WI38 (cell line): ENCODE results near the gene RELB.

Experiments used
- H3K4me3 ChIP-seq: 2 replicates; pipeline ENCODE4 v1.5.1; 2011; ENCODE audit warnings: low read depth, mild to moderate bottlenecking, control low read depth, low read length
- TF ChIP-seq, protein P1 (sequence below): IDR thresholded peaks from 2 replicates; pipeline ENCODE4 v1.5.1; 2012; ENCODE audit warnings: low read depth, mild to moderate bottlenecking, control low read depth, low read length

The RELB gene

DNA sequence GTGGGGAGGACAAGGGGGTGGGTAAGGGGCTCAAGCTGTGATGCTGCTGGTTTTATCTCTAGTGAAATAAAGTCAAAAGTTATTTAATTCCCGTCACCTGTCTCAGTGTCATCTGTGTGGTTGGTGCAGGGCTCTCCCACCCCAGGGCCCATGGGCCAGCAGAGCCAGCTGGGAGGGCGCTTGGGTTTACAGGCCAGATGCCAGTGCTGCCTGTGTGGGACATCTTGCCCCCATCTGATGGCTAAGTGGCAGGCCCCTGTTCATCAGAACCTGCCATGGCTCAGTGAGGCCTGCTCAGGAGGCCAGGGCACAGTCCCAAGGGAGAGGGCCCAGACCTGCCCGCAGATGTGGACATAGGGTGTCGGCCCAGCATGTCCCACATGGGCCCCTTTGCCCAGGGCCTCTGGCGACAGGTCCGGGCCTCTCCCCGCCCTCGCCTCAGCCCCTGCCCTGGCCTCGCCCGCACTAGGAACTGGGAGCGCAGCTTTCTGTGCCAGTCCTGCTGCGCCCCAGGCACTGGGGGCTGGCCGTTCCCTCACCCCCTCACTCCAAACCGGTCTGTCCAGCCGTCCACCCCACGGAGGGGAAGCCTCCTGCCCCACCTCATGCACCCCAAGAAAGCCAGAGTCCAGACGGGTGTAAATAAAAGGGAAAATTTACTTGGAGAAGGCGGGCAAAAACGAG lies 69.7 kb downstream of the RELB start:
- TF ChIP-seq, protein P1, sequence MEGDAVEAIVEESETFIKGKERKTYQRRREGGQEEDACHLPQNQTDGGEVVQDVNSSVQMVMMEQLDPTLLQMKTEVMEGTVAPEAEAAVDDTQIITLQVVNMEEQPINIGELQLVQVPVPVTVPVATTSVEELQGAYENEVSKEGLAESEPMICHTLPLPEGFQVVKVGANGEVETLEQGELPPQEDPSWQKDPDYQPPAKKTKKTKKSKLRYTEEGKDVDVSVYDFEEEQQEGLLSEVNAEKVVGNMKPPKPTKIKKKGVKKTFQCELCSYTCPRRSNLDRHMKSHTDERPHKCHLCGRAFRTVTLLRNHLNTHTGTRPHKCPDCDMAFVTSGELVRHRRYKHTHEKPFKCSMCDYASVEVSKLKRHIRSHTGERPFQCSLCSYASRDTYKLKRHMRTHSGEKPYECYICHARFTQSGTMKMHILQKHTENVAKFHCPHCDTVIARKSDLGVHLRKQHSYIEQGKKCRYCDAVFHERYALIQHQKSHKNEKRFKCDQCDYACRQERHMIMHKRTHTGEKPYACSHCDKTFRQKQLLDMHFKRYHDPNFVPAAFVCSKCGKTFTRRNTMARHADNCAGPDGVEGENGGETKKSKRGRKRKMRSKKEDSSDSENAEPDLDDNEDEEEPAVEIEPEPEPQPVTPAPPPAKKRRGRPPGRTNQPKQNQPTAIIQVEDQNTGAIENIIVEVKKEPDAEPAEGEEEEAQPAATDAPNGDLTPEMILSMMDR: no peak
- no peak overlapping the region for H3K4me3 ChIP-seq

DNA sequence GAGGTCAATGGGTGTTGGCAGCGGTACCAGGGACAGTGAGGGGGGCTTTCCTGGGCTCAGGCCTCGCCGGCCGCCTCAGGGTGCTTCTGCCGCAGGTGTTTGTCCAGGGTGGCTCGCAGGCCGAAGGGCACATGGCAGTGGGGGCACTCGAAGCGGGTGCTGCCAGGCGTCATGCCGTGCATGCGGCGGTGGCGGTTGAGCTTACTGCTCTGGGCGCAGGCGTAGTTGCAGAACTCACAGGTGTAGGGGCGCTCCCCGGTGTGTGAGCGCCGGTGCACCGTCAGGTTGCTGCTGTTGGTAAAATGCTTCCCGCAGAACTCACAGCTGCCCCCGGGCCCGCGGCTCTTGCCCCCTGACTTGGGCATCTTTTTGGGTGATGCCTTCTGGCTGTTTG lies 70.3 kb downstream of the RELB start:
- TF ChIP-seq, protein P1: no peak
- H3K4me3 ChIP-seq: no peak overlapping the region

DNA sequence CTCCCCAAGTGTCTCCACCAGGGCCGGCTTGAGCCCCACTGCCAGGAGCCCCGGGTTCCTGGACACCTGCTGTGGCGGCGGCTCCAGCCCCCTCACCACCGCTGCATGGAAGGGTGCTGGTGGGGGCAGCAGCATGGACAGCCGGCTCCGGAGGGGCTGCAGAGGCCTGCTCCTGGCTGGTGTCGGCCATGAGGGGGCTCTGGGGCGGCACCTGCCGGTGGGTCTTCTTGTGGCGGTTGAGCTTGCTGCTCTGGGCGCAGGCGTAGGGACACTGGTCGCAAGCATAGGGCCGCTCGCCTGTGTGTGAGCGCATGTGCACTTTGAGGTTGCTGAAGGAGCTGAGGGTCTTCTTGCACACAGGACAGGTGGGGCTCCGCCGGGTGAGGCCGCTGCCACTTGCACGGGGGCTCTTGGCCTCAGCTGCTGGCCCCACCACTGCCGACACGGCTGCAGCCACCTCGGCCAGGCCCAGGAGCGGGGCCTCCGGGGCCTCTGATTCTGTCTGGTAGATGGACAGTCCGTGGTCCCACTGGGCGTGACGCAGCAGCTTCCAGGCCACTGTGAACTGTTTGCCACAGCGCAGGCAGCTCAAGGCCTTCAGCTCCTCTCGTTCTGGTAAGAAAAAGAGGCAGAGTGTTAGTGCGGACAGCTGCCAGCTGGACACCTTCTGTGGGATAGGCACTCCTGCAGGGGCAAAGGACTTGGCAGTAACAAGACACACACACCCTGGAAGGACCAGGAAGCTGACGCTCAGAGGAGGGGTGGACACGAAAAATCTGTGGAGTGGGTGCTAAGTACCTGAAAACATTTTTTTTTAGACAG lies 70.9 kb downstream of the RELB start:
- no peak overlapping the region for H3K4me3 ChIP-seq
- TF ChIP-seq, protein P1: no peak

DNA sequence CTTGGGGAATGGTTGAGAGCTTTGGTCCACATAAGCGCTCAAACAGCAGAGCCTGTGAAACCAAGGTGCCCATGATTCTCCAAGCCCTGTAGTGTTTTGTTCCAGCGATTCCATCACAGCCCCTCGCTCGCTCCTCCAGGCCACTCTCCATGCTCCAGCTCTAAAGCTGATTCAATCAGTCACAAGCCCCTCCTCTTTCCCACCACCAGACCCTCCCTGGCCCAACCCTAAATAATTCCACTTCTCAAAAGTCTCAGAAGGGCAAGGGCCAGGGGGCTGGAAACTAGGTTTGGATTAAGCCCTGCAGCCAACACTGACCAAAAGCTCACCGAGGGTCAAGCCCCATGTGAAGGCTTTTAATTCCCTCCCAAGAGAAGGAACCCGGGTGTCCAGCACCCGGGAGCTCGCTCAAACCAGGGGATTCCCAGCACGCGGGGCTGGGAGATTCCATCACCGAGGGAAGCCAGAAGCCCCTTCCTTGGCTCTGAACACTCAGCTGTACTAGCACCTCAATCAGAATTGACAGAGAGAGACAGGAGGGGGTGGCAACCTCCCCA lies 73.6 kb downstream of the RELB start:
- H3K4me3 ChIP-seq: no peak overlapping the region
- TF ChIP-seq, protein P1: no peak

DNA sequence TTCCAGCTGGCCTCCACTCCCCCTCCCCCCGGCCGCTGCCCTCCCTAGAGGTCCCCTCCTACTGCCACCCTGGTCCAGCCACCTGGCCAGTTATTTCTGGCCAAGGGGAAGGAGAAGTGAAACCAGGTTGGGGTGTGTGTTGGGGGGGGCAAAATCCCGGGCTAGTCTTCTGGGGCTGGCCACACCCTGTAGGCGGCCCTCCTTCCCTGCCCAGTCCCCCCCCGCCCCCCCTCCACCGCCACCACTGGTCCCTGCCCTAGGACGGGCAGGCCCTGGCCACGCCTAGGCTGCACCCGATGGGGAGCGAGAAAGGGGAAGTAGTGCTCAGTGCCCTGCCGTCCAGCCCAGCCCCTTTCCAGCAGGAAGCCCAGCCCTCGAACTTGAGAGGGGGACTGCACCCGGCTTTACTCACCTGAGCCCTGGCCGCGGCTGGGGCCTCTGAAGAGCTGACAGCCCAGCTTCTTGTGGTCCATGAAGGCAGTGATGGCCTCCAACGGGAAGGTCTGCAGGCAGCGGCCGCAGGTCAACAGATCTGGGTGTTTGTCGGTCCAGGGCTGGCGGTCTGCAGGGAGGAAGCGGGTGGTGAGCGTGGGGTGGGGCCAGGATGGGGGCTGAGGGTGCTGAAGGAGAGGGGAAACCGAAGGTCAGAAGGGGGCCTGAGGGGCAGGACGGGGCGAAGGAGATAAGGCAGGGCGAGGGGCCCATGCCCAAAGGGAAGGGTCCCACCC lies 74.2 kb downstream of the RELB start:
- H3K4me3 ChIP-seq: peak overlapping the region; percentile 40
- TF ChIP-seq, protein P1: no peak

DNA sequence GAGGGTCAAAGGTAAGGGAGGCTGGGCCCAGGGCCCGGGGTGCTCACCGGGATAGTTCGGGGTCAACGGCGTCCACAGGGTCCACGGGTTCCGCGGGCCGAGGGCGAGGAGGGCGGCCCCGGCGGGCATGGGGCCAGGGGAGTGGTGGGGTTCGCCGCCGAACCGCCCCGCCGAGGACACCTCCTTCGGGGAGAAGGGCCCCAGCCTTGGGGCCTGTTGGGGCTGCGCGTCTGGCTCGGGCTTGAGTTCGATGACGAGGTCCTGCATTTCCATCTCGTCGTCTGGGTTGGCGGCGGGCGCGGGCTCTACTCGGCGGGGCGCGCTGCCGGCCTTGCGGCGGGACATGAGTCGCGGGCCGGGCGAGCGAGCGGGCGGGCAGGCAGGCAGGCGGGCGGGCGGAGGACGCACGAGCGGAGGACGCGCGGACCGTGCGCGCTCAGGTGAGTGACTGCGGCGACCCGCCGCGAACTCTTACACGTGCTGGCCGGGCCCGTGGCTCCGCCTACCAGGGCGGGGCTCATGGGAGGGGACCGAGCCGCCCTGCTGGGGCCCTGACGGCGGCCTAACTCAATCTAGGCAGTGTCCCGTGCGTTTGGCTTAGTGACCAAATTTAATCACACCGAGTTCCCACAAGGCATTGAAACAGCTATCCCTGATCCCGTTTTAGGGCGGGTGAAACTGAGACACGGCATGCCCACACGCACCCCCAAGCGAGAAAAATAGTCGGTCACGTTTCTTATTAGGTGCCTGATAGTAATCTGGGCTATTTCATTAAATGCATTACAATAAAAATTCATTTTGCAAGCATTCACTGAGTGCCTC lies 75.0 kb downstream of the RELB start, which contains the start of gene ZNF296:
Gene ZNF296 (minus strand): TSS at position 450 of the 822 bp plus-strand sequence. CDS start 105 bp downstream, at position 345.
- peak within 1 kb of the TSS; percentile 40 for H3K4me3 ChIP-seq

More for the DNA sequence above, 75.0 kb downstream of the RELB start, which contains the start of gene ZNF296:
- TF ChIP-seq, protein P1: no peak
